ENCODE results near the gene ANO3.
A peak's percentile ranks its signal among the peaks of the same experiment; 100 is the strongest.
"Not testable (repeated sequence)": the region's sequence is repeated elsewhere in the genome, so short reads cannot be mapped to it uniquely, and the experiment has no call there.

ANO3 gene

GRCh38 chr11:26331911-26332571 lies at the start of gene ANO3:
Gene ANO3 (plus strand): TSS chr11:26332130. CDS start chr11:26332276, 146 bp downstream.
- Histone ChIP-seq H3K9me3 (ENCODE audit: low read length) (no peaks in the 10 kb centered on the region), H3K4me3 (ENCODE audit: low read length) (peak within 1 kb of the TSS; percentile 45), H3K4me1 (ENCODE audit: insufficient read depth, low read length) (peaks cover 46% of the 10 kb centered on the region), H2AFZ (ENCODE audit: low read depth, low read length) (no peak within 1 kb of the TSS), H3K36me3 (ENCODE audit: insufficient read depth, low read length) (no peaks in the 10 kb centered on the region), H3K27me3 (ENCODE audit: insufficient read depth, low read length) (no peaks in the 10 kb centered on the region)

- Histone ChIP-seq H2AFZ (ENCODE audit: low read depth, low read length) (no peak overlapping the region), H3K4me3 (ENCODE audit: low read length) (no peak overlapping the region), H3K27me3 (ENCODE audit: insufficient read depth, low read length) (peaks cover 2% of the 10 kb centered on the region), H3K36me3 (ENCODE audit: insufficient read depth, low read length) (no peaks in the 10 kb centered on the region), H3K9me3 (ENCODE audit: low read length) (no peaks in the 10 kb centered on the region), H3K4me1 (ENCODE audit: insufficient read depth, low read length) (peaks cover 7% of the 10 kb centered on the region)
Measured at GRCh38 chr11:26283852-26284408, 48.0 kb upstream of the ANO3 start.

GRCh38 chr11:26285608-26286007 lies 46.3 kb upstream of the ANO3 start:
- Histone ChIP-seq H3K36me3 (ENCODE audit: insufficient read depth, low read length) (no peaks in the 10 kb centered on the region), H3K4me1 (ENCODE audit: insufficient read depth, low read length) (peaks cover 7% of the 10 kb centered on the region), H2AFZ (ENCODE audit: low read depth, low read length) (no peak overlapping the region), H3K27me3 (ENCODE audit: insufficient read depth, low read length) (no peaks in the 10 kb centered on the region), H3K9me3 (ENCODE audit: low read length) (no peaks in the 10 kb centered on the region), H3K4me3 (ENCODE audit: low read length) (no peak overlapping the region)

GRCh38 chr11:26286472-26287066 lies 45.4 kb upstream of the ANO3 start:
- H3K27me3 ChIP-seq (ENCODE audit: insufficient read depth, low read length), result no peaks in the 10 kb centered on the region
- H2AFZ ChIP-seq (ENCODE audit: low read depth, low read length), result peak overlapping the region; percentile 59
- H3K36me3 ChIP-seq (ENCODE audit: insufficient read depth, low read length), result no peaks in the 10 kb centered on the region
- peaks cover 7% of the 10 kb centered on the region for H3K4me1 ChIP-seq (ENCODE audit: insufficient read depth, low read length)
- no peak overlapping the region for H3K4me3 ChIP-seq (ENCODE audit: low read length)
- no peaks in the 10 kb centered on the region for H3K9me3 ChIP-seq (ENCODE audit: low read length)

- Histone ChIP-seq H3K36me3 (ENCODE audit: insufficient read depth, low read length) (no peaks in the 10 kb centered on the region), H3K4me3 (ENCODE audit: low read length) (no peak overlapping the region), H3K9me3 (ENCODE audit: low read length) (no peaks in the 10 kb centered on the region), H3K4me1 (ENCODE audit: insufficient read depth, low read length) (peaks cover 7% of the 10 kb centered on the region), H2AFZ (ENCODE audit: low read depth, low read length) (peak overlapping the region; percentile 59), H3K27me3 (ENCODE audit: insufficient read depth, low read length) (no peaks in the 10 kb centered on the region)
Measured at GRCh38 chr11:26287067-26287518, 44.8 kb upstream of the ANO3 start.

GRCh38 chr11:26297189-26297975 lies 34.5 kb upstream of the ANO3 start:
- Histone ChIP-seq H3K27me3 (ENCODE audit: insufficient read depth, low read length) (no peaks in the 10 kb centered on the region), H3K36me3 (ENCODE audit: insufficient read depth, low read length) (no peaks in the 10 kb centered on the region), H2AFZ (ENCODE audit: low read depth, low read length) (no peak overlapping the region), H3K4me1 (ENCODE audit: insufficient read depth, low read length) (no peaks in the 10 kb centered on the region), H3K9me3 (ENCODE audit: low read length) (no peaks in the 10 kb centered on the region), H3K4me3 (ENCODE audit: low read length) (no peak overlapping the region)

- not testable (repeated sequence) for H3K36me3 ChIP-seq (ENCODE audit: insufficient read depth, low read length); H3K4me1 ChIP-seq (ENCODE audit: insufficient read depth, low read length); H3K9me3 ChIP-seq (ENCODE audit: low read length); H3K27me3 ChIP-seq (ENCODE audit: insufficient read depth, low read length); H3K4me3 ChIP-seq (ENCODE audit: low read length); H2AFZ ChIP-seq (ENCODE audit: low read depth, low read length)
Measured at GRCh38 chr11:26316372-26316771, 15.6 kb upstream of the ANO3 start.

GRCh38 chr11:26319906-26320305 lies 12.0 kb upstream of the ANO3 start:
- Histone ChIP-seq H3K9me3 (ENCODE audit: low read length) (no peaks in the 10 kb centered on the region), H3K27me3 (ENCODE audit: insufficient read depth, low read length) (no peaks in the 10 kb centered on the region), H3K4me3 (ENCODE audit: low read length) (no peak overlapping the region), H3K4me1 (ENCODE audit: insufficient read depth, low read length) (peaks cover 5% of the 10 kb centered on the region), H3K36me3 (ENCODE audit: insufficient read depth, low read length) (no peaks in the 10 kb centered on the region), H2AFZ (ENCODE audit: low read depth, low read length) (no peak overlapping the region)

- H3K4me3 ChIP-seq (ENCODE audit: low read length), result no peak overlapping the region
- no peaks in the 10 kb centered on the region for H3K36me3 ChIP-seq (ENCODE audit: insufficient read depth, low read length)
- peaks cover 5% of the 10 kb centered on the region for H3K4me1 ChIP-seq (ENCODE audit: insufficient read depth, low read length)
- H3K27me3 ChIP-seq (ENCODE audit: insufficient read depth, low read length), result no peaks in the 10 kb centered on the region
- H2AFZ ChIP-seq (ENCODE audit: low read depth, low read length), result no peak overlapping the region
- H3K9me3 ChIP-seq (ENCODE audit: low read length), result no peaks in the 10 kb centered on the region
Measured at GRCh38 chr11:26321516-26321915, 10.4 kb upstream of the ANO3 start.

- H3K36me3 ChIP-seq (ENCODE audit: insufficient read depth, low read length), result no peaks in the 10 kb centered on the region
- no peak overlapping the region for H2AFZ ChIP-seq (ENCODE audit: low read depth, low read length)
- H3K4me1 ChIP-seq (ENCODE audit: insufficient read depth, low read length), result peaks cover 5% of the 10 kb centered on the region
- no peak overlapping the region for H3K4me3 ChIP-seq (ENCODE audit: low read length)
- H3K27me3 ChIP-seq (ENCODE audit: insufficient read depth, low read length), result no peaks in the 10 kb centered on the region
- H3K9me3 ChIP-seq (ENCODE audit: low read length), result no peaks in the 10 kb centered on the region
Measured at GRCh38 chr11:26322335-26323067, 9.4 kb upstream of the ANO3 start.

GRCh38 chr11:26323837-26324236 lies 8.1 kb upstream of the ANO3 start:
- H3K4me3 ChIP-seq (ENCODE audit: low read length), result no peak overlapping the region
- H3K9me3 ChIP-seq (ENCODE audit: low read length), result no peaks in the 10 kb centered on the region
- no peaks in the 10 kb centered on the region for H3K36me3 ChIP-seq (ENCODE audit: insufficient read depth, low read length)

GRCh38 chr11:26324270-26324669 lies 7.7 kb upstream of the ANO3 start:
- H3K27me3 ChIP-seq (ENCODE audit: insufficient read depth, low read length), result no peaks in the 10 kb centered on the region
- no peak overlapping the region for H2AFZ ChIP-seq (ENCODE audit: low read depth, low read length)
- no peak overlapping the region for H3K4me3 ChIP-seq (ENCODE audit: low read length)
- no peaks in the 10 kb centered on the region for H3K36me3 ChIP-seq (ENCODE audit: insufficient read depth, low read length)
- H3K9me3 ChIP-seq (ENCODE audit: low read length), result no peaks in the 10 kb centered on the region
- H3K4me1 ChIP-seq (ENCODE audit: insufficient read depth, low read length), result peaks cover 18% of the 10 kb centered on the region

More at GRCh38 chr11:26323837-26324236, 8.1 kb upstream of the ANO3 start:
- Histone ChIP-seq H3K27me3 (ENCODE audit: insufficient read depth, low read length) (no peaks in the 10 kb centered on the region), H3K4me1 (ENCODE audit: insufficient read depth, low read length) (peaks cover 13% of the 10 kb centered on the region), H2AFZ (ENCODE audit: low read depth, low read length) (no peak overlapping the region)
